GM12892 (cell line): Measurements from ENCODE around the gene SHISA6.

ENCODE experiments used
- POLR2A ChIP-seq: IDR thresholded peaks from 2 replicates; pipeline ENCODE4 v1.6.1; 2011; ENCODE audit warnings: low read depth, low read length, control low read depth
- TAF1 ChIP-seq: IDR thresholded peaks from 2 replicates; pipeline ENCODE4 v1.6.1; 2011; ENCODE audit warnings: low read depth, mild to moderate bottlenecking, control low read depth, low read length, borderline replicate concordance

DNA sequence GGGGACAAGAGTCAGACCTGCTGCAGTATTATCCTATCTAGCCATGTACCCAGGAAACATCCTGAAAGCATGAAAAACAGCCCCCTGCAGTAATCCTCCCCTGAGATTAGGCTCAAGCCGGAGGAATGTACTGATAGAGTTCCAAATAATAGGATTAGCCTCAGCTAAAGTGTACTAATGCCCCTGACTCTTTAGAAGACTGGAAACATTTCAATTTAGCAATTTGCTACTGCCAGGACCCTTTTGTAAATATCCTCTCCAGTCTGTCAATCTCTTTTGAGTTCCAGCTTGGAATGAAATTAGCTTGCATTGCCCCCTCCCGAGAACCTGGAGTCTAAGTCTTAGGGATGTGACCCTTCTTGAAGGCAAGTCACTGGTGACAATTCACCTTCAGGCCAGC lies 246.5 kb downstream of the SHISA6 start:
- TF ChIP-seq POLR2A (no peak), TAF1 (no peak)
